Keratinocyte (primary cell): ENCODE results near the gene INIP. TPM values are rescaled to one million over a fixed set of nuclear protein-coding genes. Genes with fewer than 3 reads are reported as not detected.

Experiments
- DNase-seq: peaks from one replicate; pipeline ENCODE4 v3.0.0-alpha.2; 2011; ENCODE audit warnings: low read depth, missing footprints, low spot score
- FAIRE-seq: peaks from 2 replicates; lab custom pipeline; 2011; peaks lifted over from hg19 to GRCh38; lab: Jason Lieb, UNC
- H2AFZ ChIP-seq: 2 replicates; pipeline ENCODE4 v1.6.0; 2012; ENCODE audit warnings: low read length, control low read depth, inconsistent platforms; ENCODE audit not compliant: control insufficient read depth
- H3K27ac ChIP-seq: 2 replicates; pipeline ENCODE4 v1.5.1; 2011; ENCODE audit warnings: low read length; ENCODE audit not compliant: control insufficient read depth, insufficient read depth
- H3K27me3 ChIP-seq: 3 replicates; pipeline ENCODE4 v1.6.0; 2011; ENCODE audit warnings: low read length; ENCODE audit not compliant: control insufficient read depth, insufficient read depth; ENCODE audit errors: extremely low read depth
- H3K36me3 ChIP-seq, 2 experiments: 2 replicates in 1 of 2; 3 replicates in 1 of 2; pipeline ENCODE4 v1.5.1; 2011; ENCODE audit warnings: low read length in 2 of 2, mild to moderate bottlenecking in 1 of 2; ENCODE audit not compliant: control insufficient read depth in 2 of 2, insufficient read depth in 2 of 2; ENCODE audit errors: extremely low read depth in 1 of 2
- H3K4me1 ChIP-seq: 3 replicates; pipeline ENCODE4 v1.5.1; 2011; ENCODE audit warnings: low read length; ENCODE audit not compliant: control insufficient read depth, insufficient read depth; ENCODE audit errors: extremely low read depth
- H3K4me2 ChIP-seq: 3 replicates; pipeline ENCODE4 v1.6.0; 2011; ENCODE audit warnings: low read depth, low read length; ENCODE audit not compliant: control insufficient read depth, insufficient read depth; ENCODE audit errors: extremely low read depth
- H3K4me3 ChIP-seq, 3 experiments: fragments of 200-600 bp in 1 of 3; sonication (generic) in 1 of 3; 2 replicates in 2 of 3; 3 replicates in 1 of 3; pipeline ENCODE4 v1.5.1; 2011 to 2016; ENCODE audit warnings: low read length in 3 of 3, mild to moderate bottlenecking in 3 of 3, control low read depth in 2 of 3, inconsistent platforms in 1 of 3, low read depth in 1 of 3, mixed read lengths in 1 of 3, mixed run types in 1 of 3, moderate library complexity in 1 of 3; ENCODE audit not compliant: control insufficient read depth in 2 of 3, insufficient read depth in 2 of 3; ENCODE audit errors: extremely low read depth in 1 of 3
- H3K79me2 ChIP-seq: 2 replicates; pipeline ENCODE4 v1.6.0; 2012; ENCODE audit warnings: low read length; ENCODE audit not compliant: control insufficient read depth, insufficient read depth
- H3K9ac ChIP-seq: 3 replicates; pipeline ENCODE4 v1.6.0; 2011; ENCODE audit warnings: low read length; ENCODE audit not compliant: control insufficient read depth, insufficient read depth; ENCODE audit errors: extremely low read depth
- H3K9me1 ChIP-seq: 3 replicates; pipeline ENCODE4 v1.6.0; 2011; ENCODE audit warnings: low read length; ENCODE audit not compliant: control insufficient read depth, insufficient read depth; ENCODE audit errors: extremely low read depth
- H3K9me3 ChIP-seq: 2 replicates; pipeline ENCODE4 v1.5.1; 2012; ENCODE audit warnings: low read depth, low read length; ENCODE audit not compliant: control insufficient read depth
- H4K20me1 ChIP-seq: 3 replicates; pipeline ENCODE4 v1.6.0; 2011; ENCODE audit warnings: low read length; ENCODE audit not compliant: control insufficient read depth, insufficient read depth; ENCODE audit errors: extremely low read depth
- EZH2 ChIP-seq: IDR thresholded peaks from one replicate; pipeline ENCODE4 v1.6.1; 2012; ENCODE audit warnings: inconsistent platforms, mild to moderate bottlenecking, low read length, moderate library complexity
- dilution Hi-C: fragments of 300-500 bp; cut with MboI; formaldehyde crosslinking; loops from one replicate; pipeline ENCODE4 v1.7.0; 2020; ENCODE audit warnings: low sequenced_read_pairs; ENCODE audit not compliant: extremely low pct_ligation_motif_present
- polyA plus RNA-seq, 5 experiments: library from polyadenylated mRNA; depleted of rRNA in 3 of 5; stranded (reverse) in 3 of 5; stranded (forward) in 1 of 5; unstranded in 1 of 5; fragments of >200 nt; gene quantifications; 1 replicate in 1 of 5; 2 replicates in 3 of 5; 3 replicates in 1 of 5; pipeline versions ENCODE4 v1.2.1 to v1.2.3, GENCODE V29; 2011 to 2012; ENCODE audit warnings: missing spikeins in 2 of 5, low read depth in 1 of 5, low replicate concordance in 1 of 5
- TF ChIP-seq, protein P1 (sequence below), 3 experiments: IDR thresholded peaks in 1 of 3; conservative IDR thresholded peaks in 1 of 3; optimal IDR thresholded peaks in 1 of 3; 2 replicates in 2 of 3; 3 replicates in 1 of 3; pipeline versions ENCODE3 to v1.5.1; 2011; ENCODE audit warnings: low read length in 3 of 3, mild to moderate bottlenecking in 3 of 3, moderate library complexity in 2 of 3, control low read depth in 1 of 3, inconsistent platforms in 1 of 3; ENCODE audit not compliant: insufficient read depth in 2 of 3; ENCODE audit errors: extremely low read depth in 1 of 3

INIP gene
- polyA plus RNA-seq, 1 donor (not counting 4 experiments of a cell fraction or from before 2014, with no cell fraction given), result 22.0 TPM

DNA sequence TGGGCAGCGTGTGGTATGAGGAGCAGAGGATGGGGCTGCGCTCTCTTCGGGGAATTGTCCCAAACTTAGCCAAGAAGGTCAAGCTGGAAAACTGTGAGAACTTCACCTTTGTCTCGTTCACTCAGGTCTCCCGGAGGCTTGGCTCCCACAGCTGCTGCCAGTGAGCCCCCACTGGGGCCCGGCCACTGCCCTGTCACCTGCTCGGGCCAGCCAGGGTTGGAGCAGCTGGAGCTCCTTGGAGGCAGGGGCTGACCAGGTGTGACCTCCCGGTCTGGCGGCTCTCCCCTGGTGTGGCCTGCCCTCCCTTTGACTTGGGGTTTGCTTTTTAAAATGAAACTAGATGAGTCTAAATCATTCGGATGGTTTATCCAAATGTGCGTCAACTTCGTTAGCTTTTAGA is 58.0 kb downstream of the INIP start:
- dilution Hi-C loops, result no loop called here
- Histone ChIP-seq H2AFZ (no peak overlapping the region), H3K4me2 (no peak overlapping the region), H3K4me3 (no peak overlapping the region), H3K9me3 (no peaks in the 10 kb centered on the region), H3K36me3 (no peaks in the 10 kb centered on the region), H4K20me1 (no peaks in the 10 kb centered on the region), H3K9ac (no peak overlapping the region), H3K27me3 (no peaks in the 10 kb centered on the region), H3K79me2 (no peaks in the 10 kb centered on the region), H3K27ac (no peak overlapping the region), H3K4me1 (no peaks in the 10 kb centered on the region), H3K9me1 (no peaks in the 10 kb centered on the region)
- no peak for FAIRE-seq
- no peak for TF ChIP-seq EZH2
- TF ChIP-seq, protein P1, sequence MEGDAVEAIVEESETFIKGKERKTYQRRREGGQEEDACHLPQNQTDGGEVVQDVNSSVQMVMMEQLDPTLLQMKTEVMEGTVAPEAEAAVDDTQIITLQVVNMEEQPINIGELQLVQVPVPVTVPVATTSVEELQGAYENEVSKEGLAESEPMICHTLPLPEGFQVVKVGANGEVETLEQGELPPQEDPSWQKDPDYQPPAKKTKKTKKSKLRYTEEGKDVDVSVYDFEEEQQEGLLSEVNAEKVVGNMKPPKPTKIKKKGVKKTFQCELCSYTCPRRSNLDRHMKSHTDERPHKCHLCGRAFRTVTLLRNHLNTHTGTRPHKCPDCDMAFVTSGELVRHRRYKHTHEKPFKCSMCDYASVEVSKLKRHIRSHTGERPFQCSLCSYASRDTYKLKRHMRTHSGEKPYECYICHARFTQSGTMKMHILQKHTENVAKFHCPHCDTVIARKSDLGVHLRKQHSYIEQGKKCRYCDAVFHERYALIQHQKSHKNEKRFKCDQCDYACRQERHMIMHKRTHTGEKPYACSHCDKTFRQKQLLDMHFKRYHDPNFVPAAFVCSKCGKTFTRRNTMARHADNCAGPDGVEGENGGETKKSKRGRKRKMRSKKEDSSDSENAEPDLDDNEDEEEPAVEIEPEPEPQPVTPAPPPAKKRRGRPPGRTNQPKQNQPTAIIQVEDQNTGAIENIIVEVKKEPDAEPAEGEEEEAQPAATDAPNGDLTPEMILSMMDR (optimal IDR thresholded peaks at IDR 0.05 in 1 of 3, IDR thresholded peaks at IDR 0.05 in 1 of 3, conservative IDR thresholded peaks at IDR 0.05 in 1 of 3; ENCODE audit: extremely low read depth in 1 of 3, insufficient read depth in 2 of 3, low read length in 3 of 3), result no peak
- no peak for DNase-seq

DNA sequence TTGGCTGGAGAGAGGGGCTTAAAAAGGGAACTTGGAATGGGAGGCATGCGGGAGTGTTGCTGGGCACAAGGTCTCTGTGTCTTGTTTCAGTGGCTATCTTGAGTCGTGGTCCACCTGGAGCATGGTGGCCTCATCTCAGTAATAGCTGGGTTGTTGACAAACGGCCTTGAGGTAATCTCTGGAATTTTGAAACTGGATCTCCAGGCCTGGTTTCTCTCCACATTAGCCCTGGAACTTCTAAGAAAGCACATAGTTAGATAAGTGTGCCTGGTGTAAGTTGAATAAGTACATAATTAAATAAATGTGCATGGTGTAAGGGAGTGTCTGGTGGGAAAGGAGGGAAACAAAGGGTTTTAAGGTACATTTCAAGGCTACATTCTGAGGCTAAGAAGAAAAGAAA is 62.2 kb downstream of the INIP start:
- no peak for DNase-seq
- Histone ChIP-seq H2AFZ (no peak overlapping the region), H3K79me2 (no peaks in the 10 kb centered on the region), H3K9ac (no peak overlapping the region), H3K27me3 (no peaks in the 10 kb centered on the region), H3K4me2 (no peak overlapping the region), H3K27ac (no peak overlapping the region), H3K9me1 (no peaks in the 10 kb centered on the region), H4K20me1 (no peaks in the 10 kb centered on the region), H3K4me3 (no peak overlapping the region), H3K4me1 (no peaks in the 10 kb centered on the region), H3K36me3 (no peaks in the 10 kb centered on the region), H3K9me3 (no peaks in the 10 kb centered on the region)
- no peak for FAIRE-seq
- dilution Hi-C loops, result no loop called here
- no peak for TF ChIP-seq EZH2
- TF ChIP-seq, protein P1 (optimal IDR thresholded peaks at IDR 0.05 in 1 of 3, IDR thresholded peaks at IDR 0.05 in 1 of 3, conservative IDR thresholded peaks at IDR 0.05 in 1 of 3; ENCODE audit: extremely low read depth in 1 of 3, insufficient read depth in 2 of 3, low read length in 3 of 3), result no peak
